Liver (tissue), 9 donors: ENCODE data around the gene GADD45GIP1. TPM values are rescaled to one million over a fixed set of nuclear protein-coding genes. Genes with fewer than 3 reads are reported as not detected.

Experiments used
- DNase-seq: peaks from one replicate; pipeline ENCODE4 v3.0.0-alpha.2; 2017; ENCODE audit warnings: low spot score
- H3K27ac ChIP-seq, 2 donors: one replicate each; pipeline ENCODE4 v1.7.0; 2013; ENCODE audit warnings: inconsistent platforms in 2 of 2, low read length in 2 of 2, control low read depth in 1 of 2, low read depth in 1 of 2, mild to moderate bottlenecking in 1 of 2
- H3K27me3 ChIP-seq, 4 donors: one replicate each; pipeline versions ENCODE4 v1.6.1 to v1.7.0; 2013; ENCODE audit warnings: low read length in 3 of 4, inconsistent platforms in 1 of 4, mild to moderate bottlenecking in 1 of 4, moderate library complexity in 1 of 4; ENCODE audit not compliant: control insufficient read depth in 4 of 4, insufficient read depth in 4 of 4
- H3K36me3 ChIP-seq, 4 donors: one replicate each; pipeline versions ENCODE4 v1.6.1 to v1.7.0; 2013; ENCODE audit warnings: low read length in 3 of 4, mild to moderate bottlenecking in 3 of 4, low read depth in 1 of 4, moderate library complexity in 1 of 4; ENCODE audit not compliant: control insufficient read depth in 4 of 4, insufficient read depth in 3 of 4
- H3K4me1 ChIP-seq, 4 donors: one replicate each; pipeline versions ENCODE4 v1.6.1 to v1.7.0; 2013; ENCODE audit warnings: low read length in 3 of 4, mild to moderate bottlenecking in 3 of 4, moderate library complexity in 1 of 4; ENCODE audit not compliant: control insufficient read depth in 4 of 4, insufficient read depth in 4 of 4
- H3K4me3 ChIP-seq, 3 donors: one replicate each; pipeline versions ENCODE4 v1.6.1 to v1.7.0; 2013; ENCODE audit warnings: low read length in 3 of 3, control low read depth in 1 of 3, low read depth in 1 of 3, mild to moderate bottlenecking in 1 of 3
- H3K9ac ChIP-seq, 2 donors: one replicate each; pipeline ENCODE4 v1.7.0; 2013; ENCODE audit warnings: low read length in 2 of 2, mild to moderate bottlenecking in 2 of 2, moderate library complexity in 2 of 2, control low read depth in 1 of 2, low read depth in 1 of 2
- H3K9me3 ChIP-seq, 4 donors: one replicate each; pipeline versions ENCODE4 v1.6.1 to v1.7.0; 2013; ENCODE audit warnings: low read length in 3 of 4; ENCODE audit not compliant: control insufficient read depth in 4 of 4
- ATF3 ChIP-seq: IDR thresholded peaks from 2 replicates; pipeline ENCODE4 v1.6.1; 2016; ENCODE audit warnings: antibody characterized with exemption
- CTCF ChIP-seq: fragments of 150-350 bp; IDR thresholded peaks from 2 replicates; pipeline ENCODE4 v1.5.1; 2017; ENCODE audit warnings: improper control_type of control experiment, low read depth, low read length; ENCODE audit not compliant: missing input control
- EGR1 ChIP-seq, 2 donors: IDR thresholded peaks; 2 replicates each; pipeline ENCODE4 v1.6.1; 2016 to 2018; ENCODE audit warnings: antibody characterized with exemption in 2 of 2, low read depth in 2 of 2
- FOXA1 ChIP-seq: IDR thresholded peaks from 2 replicates; pipeline ENCODE4 v1.6.1; 2016; ENCODE audit warnings: antibody characterized with exemption
- FOXA2 ChIP-seq: IDR thresholded peaks from 2 replicates; pipeline ENCODE4 v1.6.1; 2016; ENCODE audit warnings: antibody characterized with exemption
- HNF4A ChIP-seq, 2 donors: conservative IDR thresholded peaks; 2 replicates each; pipeline ENCODE4 v1.6.1; 2016; ENCODE audit warnings: antibody characterized with exemption in 2 of 2, mild to moderate bottlenecking in 2 of 2
- MAX ChIP-seq: IDR thresholded peaks from 2 replicates; pipeline ENCODE4 v1.6.1; 2016; ENCODE audit warnings: antibody characterized with exemption
- NR2F2 ChIP-seq: IDR thresholded peaks from 2 replicates; pipeline ENCODE4 v1.6.1; 2016; ENCODE audit warnings: antibody characterized with exemption
- RAD21 ChIP-seq, 2 donors: IDR thresholded peaks; 2 replicates each; pipeline ENCODE4 v1.6.1; 2016; ENCODE audit warnings: antibody characterized with exemption in 2 of 2, mild to moderate bottlenecking in 2 of 2
- REST ChIP-seq: IDR thresholded peaks from 2 replicates; pipeline ENCODE4 v1.6.1; 2016; ENCODE audit warnings: antibody characterized with exemption, mild to moderate bottlenecking
- RXRA ChIP-seq, 2 donors: IDR thresholded peaks; 2 replicates each; pipeline ENCODE4 v1.6.1; 2017 to 2018; ENCODE audit warnings: antibody characterized with exemption in 2 of 2, mild to moderate bottlenecking in 1 of 2
- SP1 ChIP-seq: IDR thresholded peaks from 2 replicates; pipeline ENCODE4 v1.6.1; 2018; ENCODE audit warnings: antibody characterized with exemption, mild to moderate bottlenecking
- YY1 ChIP-seq: IDR thresholded peaks from 2 replicates; pipeline ENCODE4 v1.6.1; 2016; ENCODE audit warnings: antibody characterized with exemption, mild to moderate bottlenecking
- ZBTB33 ChIP-seq: IDR thresholded peaks from 2 replicates; pipeline ENCODE4 v1.6.1; 2016; ENCODE audit warnings: antibody characterized with exemption
- WGBS: extraction: QIAGEN DNeasy Blood & Tissue Kit; methylation state at CpG from one replicate; pipeline ENCODE4 v1.1.7; 2013; 5-methylcytosine and 5-hydroxymethylcytosine counted together
- polyA plus RNA-seq, 2 donors: library from polyadenylated mRNA; stranded (reverse) in 1 of 2; unstranded in 1 of 2; fragments of 200-250 nt in 1 of 2; fragments of >200 nt in 1 of 2; fragmentation: Nextera tagmentation in 1 of 2; extraction: Ambion mirVana in 1 of 2; gene quantifications; one replicate each; pipeline versions ENCODE4 v1.2.1 to v1.2.3, GENCODE V29; 2013 to 2015
- total RNA-seq, 2 donors: library from RNA; depleted of rRNA; stranded (reverse); fragments of >200 nt; gene quantifications; one replicate each; pipeline ENCODE4 v1.2.3, GENCODE V29; 2014
- donor health status: healthy.
- donor health status: healthy.
- donor health status: healthy.
- donor health status: healthy.
- donor health status: healthy.

GADD45GIP1 gene
- total and polyA plus RNA-seq, 4 donors, result 8.4 to 54.2 (median 22.9) TPM

- Histone ChIP-seq H3K4me3 (no peak overlapping the region), H3K27ac (no peak overlapping the region), H3K36me3 (no peaks in the 10 kb centered on the region), H3K9ac (no peak overlapping the region), H3K9me3 (no peaks in the 10 kb centered on the region), H3K4me1 (peaks cover 0 to 12% (median 6%) of the 10 kb centered on the region in 4 donors), H3K27me3 (no peaks in the 10 kb centered on the region)
- 91% methylated on average over 7 of the region's 7 CpGs for WGBS
- no peak for DNase-seq
- no peak for TF ChIP-seq MAX
- no peak for TF ChIP-seq NR2F2
- no peak for TF ChIP-seq FOXA1
- TF ChIP-seq EGR1 (IDR thresholded peaks at IDR 0.05; ENCODE audit: low read depth in 2 of 2), result no peak
- TF ChIP-seq ATF3, result no peak
Measured at GRCh38 chr19:12970070-12970820, 13.2 kb upstream of the GADD45GIP1 start.

GRCh38 chr19:12969292-12969988 is 12.4 kb upstream of the GADD45GIP1 start, which contains the start of gene DAND5:
Gene DAND5, plus strand, starts transcription at chr19:12969576. Its CDS starts 85 bp downstream, at chr19:12969661.
- Histone ChIP-seq H3K9me3 (no peaks in the 10 kb centered on the region), H3K36me3 (no peaks in the 10 kb centered on the region), H3K4me3 (no peak within 1 kb of the TSS), H3K27me3 (no peaks in the 10 kb centered on the region), H3K4me1 (peaks cover 0 to 15% (median 10%) of the 10 kb centered on the region in 4 donors), H3K27ac (no peak within 1 kb of the TSS), H3K9ac (no peak within 1 kb of the TSS)
- WGBS, result 56% methylated on average over 14 of the region's 14 CpGs
- TF ChIP-seq RXRA (IDR thresholded peaks at IDR 0.05), result no peak
- no peak for TF ChIP-seq NR2F2
- TF ChIP-seq FOXA2, result no peak
- TF ChIP-seq EGR1 (IDR thresholded peaks at IDR 0.05; ENCODE audit: low read depth in 2 of 2), result no peak
- TF ChIP-seq ATF3, result no peak
- TF ChIP-seq ZBTB33, result no peak
- TF ChIP-seq YY1, result no peak
- TF ChIP-seq RAD21 (IDR thresholded peaks at IDR 0.05), result no peak
- no peak for TF ChIP-seq CTCF
- no peak for TF ChIP-seq REST
- no peak for TF ChIP-seq SP1
- no peak for TF ChIP-seq HNF4A (conservative IDR thresholded peaks at IDR 0.05)
- DNase-seq, result no peak
